Measurements from ENCODE around the gene SLC23A2. TPM values are rescaled to one million over a fixed set of nuclear protein-coding genes. Genes with fewer than 3 reads are reported as not detected.

SLC23A2 gene
- total and polyA plus RNA-seq, 4 donors: 54.6 to 67.8 (median 59.4) TPM

DNA sequence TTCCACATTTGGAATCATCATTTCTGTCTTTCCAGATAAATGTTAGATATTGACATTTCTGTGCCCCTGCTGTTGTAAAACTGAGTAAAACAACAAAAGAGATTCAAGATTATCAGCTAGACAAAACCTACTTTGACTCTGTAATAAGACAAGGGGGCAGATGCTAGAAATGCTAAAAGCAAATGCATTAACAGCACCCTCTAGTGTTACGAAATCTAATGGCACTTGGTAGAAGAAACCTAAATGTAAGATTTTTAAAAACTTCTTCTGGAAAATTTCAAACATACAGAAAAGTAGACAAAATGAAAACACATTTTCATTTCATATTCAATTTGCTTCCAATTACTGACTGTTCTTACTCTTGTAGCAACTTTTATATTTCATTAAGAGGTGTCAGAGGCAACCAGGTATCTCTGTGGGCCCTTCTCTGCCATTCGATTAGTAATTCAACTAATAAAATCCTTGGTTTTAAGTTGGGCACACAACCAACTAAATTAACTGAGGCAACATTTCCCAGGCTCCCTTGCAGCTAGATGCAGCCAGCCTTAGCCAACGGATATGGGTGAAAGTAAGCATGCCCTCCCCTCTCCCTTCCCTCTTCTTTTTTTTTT is 45.0 kb downstream of the SLC23A2 start:
- WGBS (ENCODE audit: insufficient coverage): no CpG with 5 or more reads among the region's 3 CpGs

DNA sequence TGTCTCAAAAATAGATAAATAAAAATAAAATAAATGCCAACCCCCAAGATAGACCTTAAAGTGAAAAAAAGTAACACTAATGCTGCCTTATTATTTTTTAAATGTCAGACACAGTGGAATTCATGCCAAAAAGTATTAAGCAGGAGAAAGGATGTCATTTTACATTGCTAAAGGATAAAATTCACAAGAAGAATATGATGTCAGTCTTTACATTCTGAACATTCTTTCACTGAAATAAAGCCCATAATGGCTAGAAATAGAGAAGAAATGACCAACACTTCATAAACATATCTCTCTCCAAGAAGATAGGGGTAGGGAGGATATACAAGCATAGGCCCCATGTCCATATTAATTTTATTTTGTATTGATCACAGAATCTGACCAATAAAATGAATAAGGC is 47.4 kb downstream of the SLC23A2 start:
- Histone ChIP-seq H3K27me3 (ENCODE audit: control insufficient read depth, insufficient read depth, low read length) (no peaks in the 10 kb centered on the region), H3K36me3 (ENCODE audit: control insufficient read depth, insufficient read depth, low read length) (no peaks in the 10 kb centered on the region), H3K9me3 (ENCODE audit: control insufficient read depth, insufficient read depth, low read length) (peaks cover 4% of the 10 kb centered on the region), H3K27ac (ENCODE audit: low read depth, low read length) (no peak overlapping the region), H3K4me3 (ENCODE audit: low read depth, low read length) (no peak overlapping the region), H3K4me1 (ENCODE audit: control insufficient read depth, insufficient read depth, low read length) (peaks cover 11% of the 10 kb centered on the region)
- no peak for DNase-seq (ENCODE audit: low read depth in 4 of 6, low spot score in 6 of 6)

More for the DNA sequence above, 45.0 kb downstream of the SLC23A2 start:
- no peaks in the 10 kb centered on the region for H3K4me1 ChIP-seq (ENCODE audit: control insufficient read depth, insufficient read depth, low read length)
- H3K36me3 ChIP-seq (ENCODE audit: control insufficient read depth, insufficient read depth, low read length): no peaks in the 10 kb centered on the region
- H3K9me3 ChIP-seq (ENCODE audit: control insufficient read depth, insufficient read depth, low read length): peaks cover 4% of the 10 kb centered on the region
- H3K27me3 ChIP-seq (ENCODE audit: control insufficient read depth, insufficient read depth, low read length): no peaks in the 10 kb centered on the region
- H3K4me3 ChIP-seq (ENCODE audit: low read depth, low read length): no peak overlapping the region
- H3K27ac ChIP-seq (ENCODE audit: low read depth, low read length): no peak overlapping the region
- DNase-seq (ENCODE audit: low read depth in 4 of 6, low spot score in 6 of 6): peak in 4 of 6 donors; percentile 31 to 86 (median 65)

DNA sequence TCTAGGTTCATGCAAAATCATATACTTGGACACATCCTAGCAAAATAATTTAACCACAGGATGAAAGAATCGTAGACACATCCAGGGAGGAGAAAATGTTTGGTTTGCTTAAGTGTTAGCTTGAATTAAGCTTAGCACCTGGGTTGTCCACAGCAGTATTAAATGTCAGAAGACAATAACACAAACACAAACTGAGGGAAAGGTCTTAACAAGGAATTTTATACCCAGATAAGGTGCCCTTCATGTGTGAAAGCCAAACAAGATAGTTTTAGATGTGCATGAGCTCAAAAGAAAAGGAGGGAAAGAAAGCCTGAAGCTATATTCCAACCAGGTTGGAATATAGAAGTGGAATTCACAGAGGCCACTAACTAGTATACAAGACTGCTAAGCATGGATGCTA is 49.1 kb downstream of the SLC23A2 start:
- Histone ChIP-seq H3K36me3 (ENCODE audit: control insufficient read depth, insufficient read depth, low read length) (no peaks in the 10 kb centered on the region), H3K4me3 (ENCODE audit: low read depth, low read length) (no peak overlapping the region), H3K9me3 (ENCODE audit: control insufficient read depth, insufficient read depth, low read length) (peaks cover 4% of the 10 kb centered on the region), H3K4me1 (ENCODE audit: control insufficient read depth, insufficient read depth, low read length) (peaks cover 11% of the 10 kb centered on the region), H3K27ac (ENCODE audit: low read depth, low read length) (no peak overlapping the region), H3K27me3 (ENCODE audit: control insufficient read depth, insufficient read depth, low read length) (no peaks in the 10 kb centered on the region)
- no peak for DNase-seq (ENCODE audit: low read depth in 4 of 6, low spot score in 6 of 6)
- WGBS (ENCODE audit: insufficient coverage): no CpG with 5 or more reads among the region's 1 CpG

DNA sequence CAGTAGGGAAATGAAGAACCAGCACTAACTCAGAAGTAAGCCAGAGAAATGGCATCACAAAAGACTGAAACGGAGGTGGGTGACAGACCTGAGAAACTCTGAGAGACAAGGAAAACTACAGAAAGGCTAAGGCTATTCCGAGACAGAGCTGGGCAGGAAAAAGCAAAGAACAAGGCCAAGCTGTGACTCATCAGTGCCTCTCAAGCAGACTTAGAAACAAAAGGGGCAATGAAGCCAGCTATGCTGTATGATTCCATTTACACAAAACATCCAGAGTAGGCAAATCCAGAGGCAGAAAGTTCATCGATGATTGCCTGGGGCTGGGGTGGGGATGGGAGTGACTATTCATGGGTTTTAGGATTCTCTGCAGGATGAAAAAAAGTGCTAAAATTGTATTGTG is 50.0 kb downstream of the SLC23A2 start:
- Histone ChIP-seq H3K27ac (ENCODE audit: low read depth, low read length) (no peak overlapping the region), H3K27me3 (ENCODE audit: control insufficient read depth, insufficient read depth, low read length) (no peaks in the 10 kb centered on the region), H3K9me3 (ENCODE audit: control insufficient read depth, insufficient read depth, low read length) (peaks cover 4% of the 10 kb centered on the region), H3K4me1 (ENCODE audit: control insufficient read depth, insufficient read depth, low read length) (peaks cover 11% of the 10 kb centered on the region), H3K36me3 (ENCODE audit: control insufficient read depth, insufficient read depth, low read length) (peaks cover 3% of the 10 kb centered on the region), H3K4me3 (ENCODE audit: low read depth, low read length) (no peak overlapping the region)
- DNase-seq (ENCODE audit: low read depth in 4 of 6, low spot score in 6 of 6): peak in 1 of 6 donors; percentile 38
- 65% methylated on average over 2 of the region's 3 CpGs for WGBS (ENCODE audit: insufficient coverage)

DNA sequence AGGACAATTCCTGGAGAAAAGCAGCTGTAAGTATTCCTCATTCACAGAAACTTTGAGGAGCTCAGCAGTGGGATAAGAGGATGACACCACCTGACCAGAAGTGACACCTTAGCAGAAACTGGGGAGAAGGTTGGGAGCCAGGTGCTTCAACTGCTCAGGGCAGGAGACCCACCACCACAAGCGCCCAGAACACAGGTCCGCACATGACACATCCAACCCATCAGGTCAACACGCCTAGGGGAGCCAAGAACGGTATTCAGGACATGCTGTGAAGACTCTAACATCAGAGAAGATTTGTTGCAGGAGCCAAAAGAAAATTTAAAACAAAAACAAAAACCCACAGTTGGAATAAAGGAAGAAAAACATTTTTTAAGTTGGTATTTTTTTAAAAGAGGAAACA is 50.5 kb downstream of the SLC23A2 start:
- Histone ChIP-seq H3K27me3 (ENCODE audit: control insufficient read depth, insufficient read depth, low read length) (no peaks in the 10 kb centered on the region), H3K4me1 (ENCODE audit: control insufficient read depth, insufficient read depth, low read length) (peaks cover 11% of the 10 kb centered on the region), H3K4me3 (ENCODE audit: low read depth, low read length) (no peak overlapping the region), H3K9me3 (ENCODE audit: control insufficient read depth, insufficient read depth, low read length) (peaks cover 4% of the 10 kb centered on the region), H3K27ac (ENCODE audit: low read depth, low read length) (no peak overlapping the region), H3K36me3 (ENCODE audit: control insufficient read depth, insufficient read depth, low read length) (peaks cover 3% of the 10 kb centered on the region)
- 80% methylated on average over 1 of the region's 4 CpGs for WGBS (ENCODE audit: insufficient coverage)
- no peak for DNase-seq (ENCODE audit: low read depth in 4 of 6, low spot score in 6 of 6)

- H3K27ac ChIP-seq (ENCODE audit: low read depth, low read length): no peak overlapping the region
- no peak overlapping the region for H3K4me3 ChIP-seq (ENCODE audit: low read depth, low read length)
- WGBS (ENCODE audit: insufficient coverage): 73% methylated on average over 3 of the region's 3 CpGs
- peaks cover 11% of the 10 kb centered on the region for H3K4me1 ChIP-seq (ENCODE audit: control insufficient read depth, insufficient read depth, low read length)
- H3K9me3 ChIP-seq (ENCODE audit: control insufficient read depth, insufficient read depth, low read length): peaks cover 4% of the 10 kb centered on the region
- DNase-seq (ENCODE audit: low read depth in 4 of 6, low spot score in 6 of 6): no peak
- H3K36me3 ChIP-seq (ENCODE audit: control insufficient read depth, insufficient read depth, low read length): peaks cover 3% of the 10 kb centered on the region
- no peaks in the 10 kb centered on the region for H3K27me3 ChIP-seq (ENCODE audit: control insufficient read depth, insufficient read depth, low read length)
These were observed 50.9 kb downstream of the SLC23A2 start for GRCh38 chr20:4950437-4950836.

DNA sequence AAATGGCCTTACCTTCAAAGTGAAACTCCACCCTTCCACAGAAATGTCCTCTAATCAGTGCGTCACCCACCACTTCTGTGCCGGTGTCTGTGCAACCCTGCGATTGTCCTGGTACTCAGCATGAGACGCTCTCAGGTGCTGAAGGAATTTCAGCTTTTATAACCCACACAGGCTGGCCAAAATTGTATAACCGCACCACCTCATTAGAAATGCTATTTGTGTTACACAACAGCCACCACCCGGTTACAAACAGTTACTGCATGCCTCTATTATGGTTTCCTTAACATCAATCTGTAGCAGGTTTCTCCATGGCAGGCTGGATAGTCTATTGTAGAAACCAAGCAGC is 51.5 kb downstream of the SLC23A2 start:
- Histone ChIP-seq H3K4me1 (ENCODE audit: control insufficient read depth, insufficient read depth, low read length) (peaks cover 11% of the 10 kb centered on the region), H3K36me3 (ENCODE audit: control insufficient read depth, insufficient read depth, low read length) (peaks cover 3% of the 10 kb centered on the region), H3K9me3 (ENCODE audit: control insufficient read depth, insufficient read depth, low read length) (peaks cover 4% of the 10 kb centered on the region), H3K27me3 (ENCODE audit: control insufficient read depth, insufficient read depth, low read length) (no peaks in the 10 kb centered on the region), H3K27ac (ENCODE audit: low read depth, low read length) (no peak overlapping the region), H3K4me3 (ENCODE audit: low read depth, low read length) (no peak overlapping the region)
- WGBS (ENCODE audit: insufficient coverage): 59% methylated on average over 6 of the region's 6 CpGs
- peak in 4 of 6 donors; percentile 17 to 79 (median 38) for DNase-seq (ENCODE audit: low read depth in 4 of 6, low spot score in 6 of 6)

DNA sequence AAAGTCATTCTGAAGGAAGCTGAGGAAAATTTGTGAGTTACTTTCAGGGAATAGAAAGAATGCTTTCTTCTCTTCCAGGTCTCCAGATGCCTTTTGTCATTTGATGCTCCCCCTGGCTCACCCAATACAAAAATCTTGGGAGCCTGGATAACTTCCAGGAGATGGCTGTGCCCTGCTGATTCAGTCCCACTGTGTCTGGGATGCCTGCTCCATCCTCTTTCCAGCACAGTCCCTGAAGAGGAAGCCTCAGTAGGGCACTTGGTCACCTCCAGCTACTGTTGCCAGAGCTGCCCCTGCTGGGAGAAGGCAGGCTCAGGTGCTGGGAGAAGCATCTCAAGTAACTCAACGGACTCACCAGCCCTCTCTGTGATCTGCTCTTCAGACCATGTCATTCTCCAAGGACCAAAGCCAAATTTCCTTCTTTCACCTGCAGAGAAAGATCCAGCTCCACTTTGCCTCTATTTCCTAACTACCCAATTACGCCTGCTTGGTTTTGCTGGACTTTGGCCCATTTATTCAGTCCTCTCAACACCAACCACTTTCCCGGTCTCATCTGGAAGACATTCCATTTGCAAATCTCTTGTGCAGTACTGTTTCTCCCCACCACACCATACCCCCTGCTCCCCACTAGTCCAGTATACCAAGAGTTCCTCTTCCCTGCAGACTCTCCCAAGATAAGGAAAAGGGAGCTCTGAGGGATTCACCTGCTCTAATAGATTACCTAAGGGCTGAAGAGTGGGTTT is 53.3 kb downstream of the SLC23A2 start:
- no peak for DNase-seq (ENCODE audit: low read depth in 4 of 6, low spot score in 6 of 6)
- H3K27me3 ChIP-seq (ENCODE audit: control insufficient read depth, insufficient read depth, low read length): no peaks in the 10 kb centered on the region

DNA sequence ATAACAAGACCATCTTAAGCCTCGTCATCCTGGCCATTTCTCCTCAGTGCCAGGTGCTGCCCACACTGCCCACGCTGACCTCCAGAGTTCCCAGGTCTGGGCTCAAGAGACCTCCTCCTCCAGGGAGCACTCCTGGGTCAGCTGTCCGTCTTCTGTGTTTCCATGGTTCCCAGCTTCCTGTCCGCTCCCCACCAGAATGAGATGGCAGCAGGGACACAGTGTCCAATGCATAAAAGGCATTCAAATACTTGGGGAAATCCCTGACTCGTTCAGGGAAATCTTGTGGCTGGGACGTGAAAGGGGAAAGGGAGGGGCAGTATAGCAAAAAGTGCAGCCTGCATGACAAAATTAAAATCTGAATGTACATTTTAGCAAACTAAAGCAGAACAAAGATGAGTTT is 54.3 kb downstream of the SLC23A2 start:
- Histone ChIP-seq H3K36me3 (ENCODE audit: control insufficient read depth, insufficient read depth, low read length) (peaks cover 3% of the 10 kb centered on the region), H3K27ac (ENCODE audit: low read depth, low read length) (no peak overlapping the region), H3K4me1 (ENCODE audit: control insufficient read depth, insufficient read depth, low read length) (peaks cover 11% of the 10 kb centered on the region), H3K9me3 (ENCODE audit: control insufficient read depth, insufficient read depth, low read length) (no peaks in the 10 kb centered on the region), H3K27me3 (ENCODE audit: control insufficient read depth, insufficient read depth, low read length) (no peaks in the 10 kb centered on the region), H3K4me3 (ENCODE audit: low read depth, low read length) (no peak overlapping the region)
- 77% methylated on average over 4 of the region's 6 CpGs for WGBS (ENCODE audit: insufficient coverage)
- no peak for DNase-seq (ENCODE audit: low read depth in 4 of 6, low spot score in 6 of 6)

More for the DNA sequence above, 53.3 kb downstream of the SLC23A2 start:
- H3K36me3 ChIP-seq (ENCODE audit: control insufficient read depth, insufficient read depth, low read length): peaks cover 3% of the 10 kb centered on the region
- peaks cover 4% of the 10 kb centered on the region for H3K9me3 ChIP-seq (ENCODE audit: control insufficient read depth, insufficient read depth, low read length)
- H3K4me1 ChIP-seq (ENCODE audit: control insufficient read depth, insufficient read depth, low read length): peaks cover 11% of the 10 kb centered on the region
- H3K4me3 ChIP-seq (ENCODE audit: low read depth, low read length): no peak overlapping the region
- no peak overlapping the region for H3K27ac ChIP-seq (ENCODE audit: low read depth, low read length)
- 71% methylated on average over 2 of the region's 3 CpGs for WGBS (ENCODE audit: insufficient coverage)

DNA sequence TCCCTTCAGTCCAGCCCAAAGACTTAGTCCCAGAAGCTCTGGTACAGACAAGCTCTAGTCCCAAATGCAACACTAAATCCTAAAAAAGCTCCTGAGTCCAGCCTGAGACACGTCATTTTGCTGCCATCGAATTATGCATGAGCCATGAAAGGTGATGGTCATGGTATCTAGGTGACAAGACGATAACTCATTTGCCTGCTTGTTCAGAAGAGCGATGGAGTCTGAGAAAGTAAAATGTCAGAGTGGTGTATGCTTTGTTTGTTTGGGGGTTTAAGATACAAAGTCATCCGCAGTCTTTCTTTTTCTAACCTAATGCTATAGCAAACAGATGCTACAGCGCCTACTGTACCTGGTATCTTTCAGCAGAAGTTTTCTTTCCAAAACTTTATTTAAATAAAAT is 54.7 kb downstream of the SLC23A2 start:
- WGBS (ENCODE audit: insufficient coverage): 87% methylated on average over 5 of the region's 6 CpGs
- DNase-seq (ENCODE audit: low read depth in 4 of 6, low spot score in 6 of 6): no peak
- Histone ChIP-seq H3K27ac (ENCODE audit: low read depth, low read length) (no peak overlapping the region), H3K4me3 (ENCODE audit: low read depth, low read length) (no peak overlapping the region), H3K27me3 (ENCODE audit: control insufficient read depth, insufficient read depth, low read length) (no peaks in the 10 kb centered on the region), H3K9me3 (ENCODE audit: control insufficient read depth, insufficient read depth, low read length) (no peaks in the 10 kb centered on the region), H3K4me1 (ENCODE audit: control insufficient read depth, insufficient read depth, low read length) (peaks cover 11% of the 10 kb centered on the region), H3K36me3 (ENCODE audit: control insufficient read depth, insufficient read depth, low read length) (peaks cover 3% of the 10 kb centered on the region)

Measured in spinal cord (tissue), 10 donors.